Measurements from ENCODE around the gene ABHD1.
A peak's percentile ranks its signal among the peaks of the same experiment; 100 is the strongest.
"Not testable (repeated sequence)": the region's sequence is repeated elsewhere in the genome, so short reads cannot be mapped to it uniquely, and the experiment has no call there.

The ABHD1 gene

GRCh38 chr2:27111392-27112078 is 12.1 kb upstream of the ABHD1 start:
- not testable (repeated sequence) for DNase-seq

GRCh38 chr2:27115519-27115918 is 8.1 kb upstream of the ABHD1 start:
- no peak for DNase-seq

GRCh38 chr2:27117995-27118524 is 5.6 kb upstream of the ABHD1 start:
- DNase-seq, result no peak

- DNase-seq, result peak in 1 of 2 donors; percentile 18
These were observed 4.9 kb upstream of the ABHD1 start, which contains the start of gene CGREF1 for GRCh38 chr2:27118525-27119329. Gene CGREF1, minus strand, starts transcription at chr2:27119128. Its CDS starts 14,762 bp downstream, at chr2:27104366.

- not testable (repeated sequence) for DNase-seq
These were observed 4.3 kb upstream of the ABHD1 start for GRCh38 chr2:27119330-27119670.

- no peak for DNase-seq
These were observed 1.7 kb upstream of the ABHD1 start for GRCh38 chr2:27121906-27122305.

GRCh38 chr2:27122791-27123190 is 824 bp upstream of the ABHD1 start:
- no peak for DNase-seq

GRCh38 chr2:27125104-27125503 is 1.5 kb downstream of the ABHD1 start:
- DNase-seq, result no peak

- no peak for DNase-seq
These were observed 2.7 kb downstream of the ABHD1 start for GRCh38 chr2:27126252-27126710.

GRCh38 chr2:27127883-27128667 is 4.5 kb downstream of the ABHD1 start:
- no peak for DNase-seq

GRCh38 chr2:27128668-27129571 is 5.3 kb downstream of the ABHD1 start:
- DNase-seq, result no peak

- DNase-seq, result no peak
These were observed 6.8 kb downstream of the ABHD1 start for GRCh38 chr2:27130396-27130795.

- DNase-seq, result no peak
These were observed 7.8 kb downstream of the ABHD1 start for GRCh38 chr2:27131429-27131828.

GRCh38 chr2:27133195-27133875 is 9.7 kb downstream of the ABHD1 start:
- DNase-seq, result peak in 1 of 2 donors; percentile 16

- peak; percentile 97 to 98 for DNase-seq
These were observed 10.5 kb downstream of the ABHD1 start, which contains the start of gene PREB for GRCh38 chr2:27133905-27134780. Gene PREB, minus strand, starts transcription at chr2:27134636. Its CDS starts 215 bp downstream, at chr2:27134421.

GRCh38 chr2:27134781-27135477 is 11.3 kb downstream of the ABHD1 start:
- no peak for DNase-seq

- no peak for DNase-seq
These were observed 11.9 kb downstream of the ABHD1 start for GRCh38 chr2:27135478-27135955.

GRCh38 chr2:27136751-27137150 is 13.1 kb downstream of the ABHD1 start:
- no peak for DNase-seq

- DNase-seq, result no peak
These were observed 13.8 kb downstream of the ABHD1 start for GRCh38 chr2:27137322-27137935.

All from CD4-positive, alpha-beta T cell treated with Interferon alpha-2 for 1 hour (primary cell).